ENCODE measurements around the gene PRKAB2. TPM values are rescaled to one million over a fixed set of nuclear protein-coding genes. Genes with fewer than 3 reads are reported as not detected.

PRKAB2 gene
- total RNA-seq: 10 to 100 TPM in 1 of 2 donors, 1 to 10 TPM in 1; 4.8 to 10.0 TPM

GRCh38 chr1:147172168-147173016 is at the start of gene PRKAB2:
Gene PRKAB2, minus strand, starts transcription at chr1:147172470. Its CDS starts 326 bp downstream, at chr1:147172144.
- peak; percentile 94 to 95 for ATAC-seq
- H3K4me1 Mint-ChIP-seq (ENCODE audit: low read depth in 2 of 2): peaks cover 24 to 35% of the 10 kb centered on the region in 2 donors

GRCh38 chr1:147218606-147219005 is 46.3 kb upstream of the PRKAB2 start:
- Mint-ChIP-seq H3K36me3 (no peaks in the 10 kb centered on the region), H3K4me1 (ENCODE audit: low read depth in 2 of 2) (peaks cover 3% of the 10 kb centered on the region in 2 donors), H3K9me3 (no peaks in the 10 kb centered on the region), H3K4me3 (no peak overlapping the region), H3K27me3 (peaks cover 0 to 7% of the 10 kb centered on the region in 2 donors), H3K27ac (no peak overlapping the region)
- ATAC-seq (no peak), DNase-seq (ENCODE audit: low spot score) (no peak)

More at GRCh38 chr1:147172168-147173016, at the start of gene PRKAB2:
- peaks cover 12% of the 10 kb centered on the region for H3K36me3 Mint-ChIP-seq
- DNase-seq (ENCODE audit: low spot score): peak; percentile 94
- peak within 1 kb of the TSS; percentile 99 for H3K4me3 Mint-ChIP-seq
- H3K27me3 Mint-ChIP-seq: no peaks in the 10 kb centered on the region
- H3K9me3 Mint-ChIP-seq: no peaks in the 10 kb centered on the region
- H3K27ac Mint-ChIP-seq: peak within 1 kb of the TSS; percentile 99 to 100

- Mint-ChIP-seq H3K27ac (no peak overlapping the region), H3K36me3 (no peaks in the 10 kb centered on the region), H3K4me1 (ENCODE audit: low read depth in 2 of 2) (peaks cover 9% of the 10 kb centered on the region in 2 donors), H3K27me3 (peaks cover 4 to 18% of the 10 kb centered on the region in 2 donors), H3K9me3 (no peaks in the 10 kb centered on the region), H3K4me3 (no peak overlapping the region)
- ATAC-seq (no peak), DNase-seq (ENCODE audit: low spot score) (no peak)
Observed at GRCh38 chr1:147217141-147217540, 44.9 kb upstream of the PRKAB2 start.

- no peaks in the 10 kb centered on the region for H3K36me3 Mint-ChIP-seq
- ATAC-seq: no peak
Observed at GRCh38 chr1:147216124-147216523, 43.9 kb upstream of the PRKAB2 start.

GRCh38 chr1:147215540-147215916 is 43.3 kb upstream of the PRKAB2 start:
- Mint-ChIP-seq H3K4me1 (ENCODE audit: low read depth in 2 of 2) (peaks cover 9% of the 10 kb centered on the region in 2 donors), H3K9me3 (no peaks in the 10 kb centered on the region), H3K27ac (no peak overlapping the region), H3K4me3 (no peak overlapping the region), H3K27me3 (peaks cover 4 to 18% of the 10 kb centered on the region in 2 donors), H3K36me3 (no peaks in the 10 kb centered on the region)
- ATAC-seq (no peak), DNase-seq (ENCODE audit: low spot score) (no peak)

More at GRCh38 chr1:147216124-147216523, 43.9 kb upstream of the PRKAB2 start:
- H3K4me1 Mint-ChIP-seq (ENCODE audit: low read depth in 2 of 2): peaks cover 9% of the 10 kb centered on the region in 2 donors
- no peak overlapping the region for H3K27ac Mint-ChIP-seq
- no peak for DNase-seq (ENCODE audit: low spot score)
- peaks cover 4 to 18% of the 10 kb centered on the region in 2 donors for H3K27me3 Mint-ChIP-seq
- no peak overlapping the region for H3K4me3 Mint-ChIP-seq
- no peaks in the 10 kb centered on the region for H3K9me3 Mint-ChIP-seq

- Mint-ChIP-seq H3K27me3 (peaks cover 4 to 18% of the 10 kb centered on the region in 2 donors), H3K4me3 (no peak overlapping the region), H3K36me3 (no peaks in the 10 kb centered on the region), H3K9me3 (no peaks in the 10 kb centered on the region), H3K27ac (no peak overlapping the region), H3K4me1 (ENCODE audit: low read depth in 2 of 2) (peaks cover 9% of the 10 kb centered on the region in 2 donors)
- ATAC-seq (no peak), DNase-seq (ENCODE audit: low spot score) (no peak)
Observed at GRCh38 chr1:147214842-147215539, 42.7 kb upstream of the PRKAB2 start.

- Mint-ChIP-seq H3K4me1 (ENCODE audit: low read depth in 2 of 2) (peaks cover 9% of the 10 kb centered on the region in 2 donors), H3K27ac (no peak overlapping the region), H3K9me3 (no peaks in the 10 kb centered on the region), H3K36me3 (no peaks in the 10 kb centered on the region), H3K4me3 (no peak overlapping the region), H3K27me3 (peaks cover 4 to 18% of the 10 kb centered on the region in 2 donors)
- no peak for ATAC-seq
- DNase-seq (ENCODE audit: low spot score): no peak
Observed at GRCh38 chr1:147214325-147214724, 42.1 kb upstream of the PRKAB2 start.

- peak; percentile 63 for DNase-seq (ENCODE audit: low spot score)
- Mint-ChIP-seq H3K27ac (no peak overlapping the region), H3K36me3 (no peaks in the 10 kb centered on the region), H3K9me3 (no peaks in the 10 kb centered on the region), H3K27me3 (peaks cover 4 to 18% of the 10 kb centered on the region in 2 donors), H3K4me3 (no peak overlapping the region), H3K4me1 (ENCODE audit: low read depth in 2 of 2) (peaks cover 9% of the 10 kb centered on the region in 2 donors)
- ATAC-seq: peak; percentile 88 to 90
Observed at GRCh38 chr1:147213271-147213670, 41.0 kb upstream of the PRKAB2 start.

GRCh38 chr1:147211577-147211976 is 39.3 kb upstream of the PRKAB2 start:
- H3K9me3 Mint-ChIP-seq: no peaks in the 10 kb centered on the region
- H3K4me3 Mint-ChIP-seq: no peak overlapping the region
- no peaks in the 10 kb centered on the region for H3K36me3 Mint-ChIP-seq
- no peak for DNase-seq (ENCODE audit: low spot score)
- no peak overlapping the region for H3K27ac Mint-ChIP-seq
- peaks cover 4 to 15% of the 10 kb centered on the region in 2 donors for H3K27me3 Mint-ChIP-seq
- ATAC-seq: no peak
- H3K4me1 Mint-ChIP-seq (ENCODE audit: low read depth in 2 of 2): peaks cover 9% of the 10 kb centered on the region in 2 donors

GRCh38 chr1:147210987-147211386 is 38.7 kb upstream of the PRKAB2 start:
- Mint-ChIP-seq H3K4me1 (ENCODE audit: low read depth in 2 of 2) (peaks cover 9% of the 10 kb centered on the region in 2 donors), H3K4me3 (no peak overlapping the region), H3K9me3 (no peaks in the 10 kb centered on the region), H3K27ac (no peak overlapping the region), H3K36me3 (no peaks in the 10 kb centered on the region), H3K27me3 (peaks cover 4 to 15% of the 10 kb centered on the region in 2 donors)
- ATAC-seq: no peak
- DNase-seq (ENCODE audit: low spot score): no peak

GRCh38 chr1:147209825-147210821 is 37.9 kb upstream of the PRKAB2 start:
- DNase-seq (ENCODE audit: low spot score) (no peak), ATAC-seq (no peak)
- Mint-ChIP-seq H3K27ac (no peak overlapping the region), H3K9me3 (no peaks in the 10 kb centered on the region), H3K4me1 (ENCODE audit: low read depth in 2 of 2) (peaks cover 9% of the 10 kb centered on the region in 2 donors), H3K27me3 (peaks cover 4 to 11% of the 10 kb centered on the region in 2 donors), H3K36me3 (no peaks in the 10 kb centered on the region), H3K4me3 (no peak overlapping the region)

GRCh38 chr1:147208619-147209018 is 36.3 kb upstream of the PRKAB2 start:
- DNase-seq (ENCODE audit: low spot score): no peak
- Mint-ChIP-seq H3K4me1 (ENCODE audit: low read depth in 2 of 2) (peaks cover 10 to 12% of the 10 kb centered on the region in 2 donors), H3K4me3 (no peak overlapping the region), H3K36me3 (peaks cover 7% of the 10 kb centered on the region), H3K9me3 (no peaks in the 10 kb centered on the region), H3K27ac (no peak overlapping the region), H3K27me3 (peaks cover 4 to 11% of the 10 kb centered on the region in 2 donors)
- ATAC-seq: no peak

GRCh38 chr1:147207192-147207591 is 34.9 kb upstream of the PRKAB2 start:
- Mint-ChIP-seq H3K4me1 (ENCODE audit: low read depth in 2 of 2) (peaks cover 3 to 5% of the 10 kb centered on the region in 2 donors), H3K4me3 (no peak overlapping the region), H3K9me3 (no peaks in the 10 kb centered on the region), H3K36me3 (peaks cover 8% of the 10 kb centered on the region), H3K27me3 (no peaks in the 10 kb centered on the region), H3K27ac (no peak overlapping the region)
- no peak for DNase-seq (ENCODE audit: low spot score)
- ATAC-seq: no peak
